ENCODE results near the gene TAF1C.

GRCh38 chr16:84225126-84225525 is 38.3 kb upstream of the TAF1C start:
- TF ChIP-seq FOXP4 (CRISPR knock-in tag; IDR thresholded peaks at IDR 0.05) (no peak), CBFB (CRISPR knock-in tag; IDR thresholded peaks at IDR 0.05; ENCODE audit: low read depth) (no peak), ZNF138 (CRISPR knock-in tag; conservative IDR thresholded peaks at IDR 0.05) (no peak), ZNF317 (CRISPR knock-in tag; IDR thresholded peaks at IDR 0.05; ENCODE audit: borderline replicate concordance, low read depth) (no peak), E2F4 (CRISPR knock-in tag; IDR thresholded peaks at IDR 0.05; ENCODE audit: borderline replicate concordance, low read depth) (no peak), USF1 (CRISPR knock-in tag; IDR thresholded peaks at IDR 0.05) (no peak), NR3C1 (CRISPR knock-in tag; conservative IDR thresholded peaks at IDR 0.05; ENCODE audit: low read depth) (no peak)
- TF ChIP-seq, protein P1, sequence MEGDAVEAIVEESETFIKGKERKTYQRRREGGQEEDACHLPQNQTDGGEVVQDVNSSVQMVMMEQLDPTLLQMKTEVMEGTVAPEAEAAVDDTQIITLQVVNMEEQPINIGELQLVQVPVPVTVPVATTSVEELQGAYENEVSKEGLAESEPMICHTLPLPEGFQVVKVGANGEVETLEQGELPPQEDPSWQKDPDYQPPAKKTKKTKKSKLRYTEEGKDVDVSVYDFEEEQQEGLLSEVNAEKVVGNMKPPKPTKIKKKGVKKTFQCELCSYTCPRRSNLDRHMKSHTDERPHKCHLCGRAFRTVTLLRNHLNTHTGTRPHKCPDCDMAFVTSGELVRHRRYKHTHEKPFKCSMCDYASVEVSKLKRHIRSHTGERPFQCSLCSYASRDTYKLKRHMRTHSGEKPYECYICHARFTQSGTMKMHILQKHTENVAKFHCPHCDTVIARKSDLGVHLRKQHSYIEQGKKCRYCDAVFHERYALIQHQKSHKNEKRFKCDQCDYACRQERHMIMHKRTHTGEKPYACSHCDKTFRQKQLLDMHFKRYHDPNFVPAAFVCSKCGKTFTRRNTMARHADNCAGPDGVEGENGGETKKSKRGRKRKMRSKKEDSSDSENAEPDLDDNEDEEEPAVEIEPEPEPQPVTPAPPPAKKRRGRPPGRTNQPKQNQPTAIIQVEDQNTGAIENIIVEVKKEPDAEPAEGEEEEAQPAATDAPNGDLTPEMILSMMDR (IDR thresholded peaks at IDR 0.05) = no peak
- TF ChIP-seq, protein P2, sequence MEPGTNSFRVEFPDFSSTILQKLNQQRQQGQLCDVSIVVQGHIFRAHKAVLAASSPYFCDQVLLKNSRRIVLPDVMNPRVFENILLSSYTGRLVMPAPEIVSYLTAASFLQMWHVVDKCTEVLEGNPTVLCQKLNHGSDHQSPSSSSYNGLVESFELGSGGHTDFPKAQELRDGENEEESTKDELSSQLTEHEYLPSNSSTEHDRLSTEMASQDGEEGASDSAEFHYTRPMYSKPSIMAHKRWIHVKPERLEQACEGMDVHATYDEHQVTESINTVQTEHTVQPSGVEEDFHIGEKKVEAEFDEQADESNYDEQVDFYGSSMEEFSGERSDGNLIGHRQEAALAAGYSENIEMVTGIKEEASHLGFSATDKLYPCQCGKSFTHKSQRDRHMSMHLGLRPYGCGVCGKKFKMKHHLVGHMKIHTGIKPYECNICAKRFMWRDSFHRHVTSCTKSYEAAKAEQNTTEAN (CRISPR knock-in tag; IDR thresholded peaks at IDR 0.05) = no peak
